ENCODE data around the gene SNRNP48. TPM values are rescaled to one million over a fixed set of nuclear protein-coding genes. Genes with fewer than 3 reads are reported as not detected.

The SNRNP48 gene, protein sequence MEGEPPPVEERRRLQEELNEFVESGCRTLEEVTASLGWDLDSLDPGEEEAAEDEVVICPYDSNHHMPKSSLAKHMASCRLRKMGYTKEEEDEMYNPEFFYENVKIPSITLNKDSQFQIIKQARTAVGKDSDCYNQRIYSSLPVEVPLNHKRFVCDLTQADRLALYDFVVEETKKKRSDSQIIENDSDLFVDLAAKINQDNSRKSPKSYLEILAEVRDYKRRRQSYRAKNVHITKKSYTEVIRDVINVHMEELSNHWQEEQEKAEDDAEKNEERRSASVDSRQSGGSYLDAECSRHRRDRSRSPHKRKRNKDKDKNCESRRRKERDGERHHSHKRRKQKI
- total RNA-seq = 14.6 TPM

DNA sequence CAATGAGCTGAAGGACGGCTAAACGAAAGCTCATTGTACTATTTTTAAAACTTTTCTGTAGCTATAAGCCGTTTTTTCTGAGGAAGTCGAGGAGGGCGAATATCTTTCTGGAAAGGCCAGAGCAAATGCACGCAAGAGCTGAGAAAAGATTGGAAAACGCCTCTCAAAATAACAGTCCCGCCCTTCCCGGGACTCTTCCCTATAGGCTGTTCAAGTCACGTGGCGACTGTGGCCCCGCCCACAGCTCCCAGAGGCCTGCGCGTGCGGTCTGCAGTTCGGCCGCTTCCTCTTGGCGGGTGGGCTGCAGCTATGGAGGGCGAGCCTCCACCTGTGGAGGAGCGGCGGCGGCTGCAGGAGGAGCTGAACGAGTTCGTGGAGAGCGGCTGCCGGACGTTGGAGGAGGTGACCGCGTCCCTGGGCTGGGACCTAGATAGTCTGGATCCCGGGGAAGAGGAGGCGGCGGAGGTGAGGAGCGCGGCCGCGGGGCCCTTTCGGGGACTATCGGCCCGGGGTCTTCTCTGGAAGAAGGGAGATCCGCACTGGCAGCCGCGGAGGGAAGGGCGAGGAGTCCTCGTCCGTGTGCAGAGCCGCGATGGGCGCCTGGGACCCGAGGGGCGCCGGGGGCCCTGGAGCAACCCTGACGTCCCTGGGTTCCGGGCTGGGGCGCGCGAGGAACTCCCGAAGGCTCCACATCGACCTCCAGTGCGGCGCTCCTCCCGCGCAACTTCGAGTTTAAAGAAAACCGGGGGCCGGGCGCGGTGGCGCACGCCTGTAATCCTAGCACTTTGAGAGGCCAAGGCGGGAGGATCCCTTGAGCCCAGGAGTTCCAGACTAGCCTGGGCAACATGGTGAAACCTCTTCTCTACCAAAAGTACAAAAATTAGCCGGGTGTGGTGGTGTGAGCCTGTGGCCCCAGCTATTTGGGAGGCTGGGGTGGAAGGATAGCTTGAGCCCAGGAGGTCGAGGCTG, at the start of gene SNRNP48:
Gene SNRNP48 (plus strand): TSS at position 250 of the 969 bp plus-strand sequence. CDS start 60 bp downstream, at position 310.
- DNase-seq (ENCODE audit: low spot score) (peak; percentile 98), ATAC-seq (peak; percentile 100)
- intact Hi-C loops (cut with DNase I) = no loop called here

DNA sequence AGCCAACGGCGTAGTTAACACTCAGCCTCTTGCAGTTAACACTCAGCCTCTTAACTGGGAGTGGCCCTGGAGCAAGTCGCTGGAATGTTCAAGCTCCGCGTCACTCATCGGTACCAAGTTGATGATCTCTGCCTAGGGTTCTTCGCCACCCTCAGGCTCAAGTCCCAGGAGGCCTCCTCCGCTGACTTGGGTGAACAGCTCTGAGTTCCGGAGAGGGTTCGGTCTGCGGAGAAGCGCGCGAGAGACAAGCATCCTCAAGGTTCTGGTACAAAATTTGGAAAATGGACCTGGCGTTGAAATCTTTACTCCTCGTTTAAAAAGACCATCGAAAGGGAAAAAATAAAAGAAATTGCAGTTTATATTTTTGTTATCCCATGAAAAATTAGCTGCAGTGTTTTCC, 49.4 kb upstream of the SNRNP48 start:
- ATAC-seq (no peak), DNase-seq (ENCODE audit: low spot score) (no peak)
- intact Hi-C loops (cut with DNase I) = no loop called here

DNA sequence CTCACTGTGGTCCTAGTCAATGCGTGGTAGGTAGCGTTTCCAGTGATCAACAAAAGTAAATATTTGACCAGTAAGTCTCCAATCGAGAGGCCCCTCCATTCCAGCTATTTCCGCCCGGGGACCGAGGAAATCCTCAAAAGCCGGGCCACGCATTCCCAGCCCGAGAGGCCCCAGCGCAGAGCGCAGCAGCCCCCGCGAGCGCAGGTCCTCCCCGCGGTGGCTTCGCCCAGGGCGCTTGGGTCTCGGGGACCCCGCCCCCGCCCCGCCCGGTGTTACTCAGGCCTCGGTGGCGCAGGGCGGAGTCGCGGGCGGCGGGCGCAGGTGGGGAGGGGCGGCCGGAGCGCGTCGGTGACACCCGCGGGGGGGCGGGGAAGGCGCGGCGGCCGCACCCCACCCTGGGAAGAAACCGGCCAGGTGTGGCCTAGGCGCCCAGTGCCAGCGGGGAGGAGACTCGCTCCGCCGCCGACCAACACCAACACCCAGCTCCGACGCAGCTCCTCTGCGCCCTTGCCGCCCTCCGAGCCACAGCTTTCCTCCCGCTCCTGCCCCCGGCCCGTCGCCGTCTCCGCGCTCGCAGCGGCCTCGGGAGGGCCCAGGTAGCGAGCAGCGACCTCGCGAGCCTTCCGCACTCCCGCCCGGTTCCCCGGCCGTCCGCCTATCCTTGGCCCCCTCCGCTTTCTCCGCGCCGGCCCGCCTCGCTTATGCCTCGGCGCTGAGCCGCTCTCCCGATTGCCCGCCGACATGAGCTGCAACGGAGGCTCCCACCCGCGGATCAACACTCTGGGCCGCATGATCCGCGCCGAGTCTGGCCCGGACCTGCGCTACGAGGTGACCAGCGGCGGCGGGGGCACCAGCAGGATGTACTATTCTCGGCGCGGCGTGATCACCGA, 48.6 kb upstream of the SNRNP48 start, which contains the start of gene DSP:
Gene DSP (plus strand): TSS at position 497 of the 890 bp plus-strand sequence. CDS start 245 bp downstream, at position 742.
- DNase-seq (ENCODE audit: low spot score) (no peak), ATAC-seq (peak; percentile 38)
- intact Hi-C loops (cut with DNase I) = no loop called here

DNA sequence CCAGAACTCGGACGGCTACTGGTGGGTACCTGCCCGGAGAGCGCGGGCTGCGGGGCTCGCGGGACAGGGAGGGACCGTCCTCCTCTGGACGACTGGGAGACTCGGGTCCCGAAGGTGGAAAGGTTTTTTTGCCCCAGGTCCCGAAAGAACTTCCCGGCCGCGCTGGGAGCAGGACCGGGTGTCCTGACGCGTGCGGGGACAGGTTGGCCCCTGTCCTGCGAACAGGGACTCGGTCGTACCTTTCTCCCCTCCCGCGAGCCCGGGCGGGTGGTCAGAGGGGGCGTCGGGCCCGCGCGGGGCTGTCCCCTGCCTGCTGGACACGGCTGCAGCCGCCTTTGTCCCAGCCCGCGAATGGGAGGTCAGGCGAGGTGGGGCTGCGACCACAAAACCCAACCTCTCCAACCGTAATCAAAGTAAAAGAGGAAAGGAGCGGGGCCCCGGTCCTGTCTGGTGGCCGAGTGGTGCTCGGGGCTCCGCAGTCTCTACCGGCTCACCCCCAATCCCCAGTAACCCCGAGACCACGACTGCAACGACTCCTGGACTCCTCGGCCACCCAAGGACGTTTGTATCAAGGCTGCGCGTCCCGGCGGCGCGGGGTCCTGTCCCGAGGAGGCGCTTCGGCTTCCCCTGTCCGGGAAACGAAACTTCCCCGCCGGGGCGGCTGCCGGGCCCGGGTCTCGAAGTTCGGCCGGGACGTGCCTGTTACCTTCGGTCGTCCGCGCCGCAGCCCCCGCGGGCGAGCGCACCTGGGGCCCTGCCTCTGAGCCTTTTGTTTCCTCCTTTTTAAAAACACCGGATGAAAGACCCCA, 47.7 kb upstream of the SNRNP48 start:
- no peak for DNase-seq (ENCODE audit: low spot score)
- intact Hi-C loops (cut with DNase I) = no loop called here
- ATAC-seq = peak; percentile 41

DNA sequence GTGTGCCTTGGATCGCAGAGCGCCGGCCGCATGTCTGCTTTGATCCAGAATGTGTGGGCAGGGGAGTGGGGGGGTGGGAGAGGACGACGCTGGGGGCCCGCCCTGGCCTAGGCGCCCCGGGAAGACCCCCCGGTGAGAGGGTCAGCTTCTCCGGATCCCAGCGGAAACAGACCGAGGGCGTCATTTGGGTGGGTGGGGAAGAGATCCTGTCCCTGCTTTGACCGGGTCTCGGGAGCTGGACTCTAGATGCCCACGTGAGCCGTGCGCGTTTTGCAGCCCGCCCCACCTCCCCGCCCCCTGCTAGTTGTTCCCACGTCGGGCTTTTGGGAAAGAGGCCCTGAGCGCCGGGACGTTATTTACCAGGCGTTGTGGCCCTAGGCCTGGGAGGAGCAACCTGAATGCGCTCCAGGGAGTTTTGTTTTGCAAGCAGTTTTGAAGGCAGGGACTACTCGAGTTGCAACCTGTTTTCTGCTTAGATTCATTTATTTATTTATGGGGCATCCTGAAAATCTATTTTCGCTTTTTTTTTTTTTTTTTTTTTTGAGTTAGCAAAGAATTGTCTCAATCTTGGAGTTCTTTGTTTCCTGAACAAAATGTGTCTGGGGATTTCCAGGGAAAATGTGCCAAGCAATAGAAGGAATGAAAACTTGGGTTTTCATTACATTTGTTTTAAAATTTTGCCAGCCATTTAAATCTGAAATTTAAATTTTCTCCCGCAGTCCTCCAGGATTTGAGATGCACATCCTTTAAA, 46.9 kb upstream of the SNRNP48 start:
- DNase-seq (ENCODE audit: low spot score) (no peak), ATAC-seq (peak; percentile 78)
- intact Hi-C loops (cut with DNase I) = no loop called here

DNA sequence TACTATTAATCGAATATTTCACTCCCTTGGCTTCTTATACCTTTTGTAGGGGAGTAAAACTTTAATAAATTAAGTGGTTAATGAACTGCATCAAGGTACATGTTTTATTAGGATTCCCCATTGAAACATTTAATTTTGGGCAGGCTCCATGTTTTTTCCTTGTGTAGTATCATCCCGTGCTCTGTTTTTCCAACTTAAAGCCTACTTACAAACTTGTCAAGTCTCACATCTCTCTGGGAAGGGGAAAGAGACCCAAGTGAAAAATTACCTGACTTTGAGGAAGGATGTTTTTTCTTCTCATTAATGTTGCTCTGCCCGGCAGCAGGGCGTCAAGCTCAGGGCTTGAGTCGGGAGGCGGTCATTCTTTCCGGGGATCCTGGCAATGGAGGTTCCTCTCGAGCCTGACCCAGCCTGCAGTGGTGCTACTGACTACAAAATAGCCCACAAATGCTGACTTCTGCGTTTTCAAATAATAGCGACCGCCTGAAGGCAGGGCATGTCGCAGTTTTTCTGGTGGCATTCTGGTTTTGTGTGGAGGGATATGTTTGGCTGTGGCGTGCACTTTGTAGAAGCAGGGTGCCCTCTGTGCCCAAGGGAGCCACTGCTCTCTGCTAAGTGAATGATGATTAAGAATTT, 46.1 kb upstream of the SNRNP48 start:
- intact Hi-C loops (cut with DNase I) = no loop called here
- ATAC-seq (peak; percentile 9), DNase-seq (ENCODE audit: low spot score) (no peak)

DNA sequence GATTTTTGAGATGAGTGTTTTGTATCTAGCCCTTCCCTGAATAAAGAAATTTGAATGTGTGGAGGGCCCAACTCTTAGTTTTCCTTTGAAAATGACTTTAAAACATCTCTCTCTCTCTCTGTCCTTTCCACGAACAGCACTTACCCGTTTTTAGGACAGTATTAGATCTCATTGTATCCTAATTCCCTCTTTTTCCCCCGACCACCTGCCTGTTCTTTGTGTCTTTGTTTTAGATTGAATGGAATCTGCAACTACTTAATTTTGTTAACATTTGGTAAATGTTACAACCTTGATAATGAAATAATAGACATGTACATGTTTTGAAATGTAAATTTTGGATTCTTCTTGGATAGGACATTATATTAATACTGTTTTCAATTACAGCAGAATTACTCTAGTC, 45.4 kb upstream of the SNRNP48 start:
- ATAC-seq (no peak), DNase-seq (ENCODE audit: low spot score) (no peak)
- intact Hi-C loops (cut with DNase I) = no loop called here

DNA sequence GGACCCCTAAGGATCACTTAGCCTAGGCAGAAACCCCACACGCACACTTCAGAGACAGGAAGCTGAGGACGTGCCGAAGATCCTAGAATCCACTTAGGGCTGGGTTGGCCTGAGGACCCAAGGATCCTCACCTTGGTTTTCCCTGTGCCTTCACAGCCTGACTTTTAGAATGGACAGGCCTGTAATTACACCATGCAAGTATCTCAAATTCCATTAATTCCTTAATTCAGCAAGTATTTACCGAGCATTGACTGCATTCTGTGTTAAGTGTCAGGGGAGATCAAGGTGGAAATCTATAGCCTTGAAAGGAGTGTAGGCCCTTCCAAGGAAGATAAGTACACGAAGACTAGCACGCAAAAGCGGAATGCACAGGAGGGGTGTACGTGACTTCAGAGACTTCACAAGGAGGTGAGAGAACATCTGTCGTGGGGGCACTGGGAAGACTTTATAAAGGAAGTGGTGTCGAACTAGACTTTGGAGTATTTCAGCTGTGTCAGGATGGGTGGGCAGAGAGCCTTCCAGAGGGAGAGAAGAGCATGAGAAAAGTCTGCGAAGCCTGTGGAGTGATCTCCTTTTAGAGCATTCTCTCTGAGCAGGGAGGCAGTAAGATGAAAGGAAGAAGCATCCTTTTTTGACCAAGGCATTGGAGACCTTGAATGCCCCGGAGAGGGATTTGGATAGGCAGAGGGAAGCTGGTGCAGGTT, 44.5 kb upstream of the SNRNP48 start:
- no peak for DNase-seq (ENCODE audit: low spot score)
- intact Hi-C loops (cut with DNase I) = no loop called here
- ATAC-seq = no peak

DNA sequence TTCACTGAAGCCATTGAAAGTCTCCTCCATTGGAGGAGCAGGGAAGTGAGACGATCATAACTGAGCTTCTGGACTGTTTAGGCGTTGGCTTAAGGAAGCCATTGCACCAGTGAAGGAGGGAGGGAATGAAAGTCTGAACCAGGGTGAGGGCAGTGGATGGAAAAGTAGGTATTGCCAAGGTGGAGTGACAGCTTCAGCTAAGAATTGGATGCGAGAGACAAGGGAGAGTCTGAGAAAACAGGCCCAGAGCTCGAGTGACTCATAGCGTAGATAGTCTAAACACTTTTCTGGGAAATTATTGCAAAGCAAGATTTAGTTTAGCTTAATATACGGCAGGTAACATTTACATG, 44.0 kb upstream of the SNRNP48 start:
- ATAC-seq (no peak), DNase-seq (ENCODE audit: low spot score) (no peak)
- intact Hi-C loops (cut with DNase I) = no loop called here

DNA sequence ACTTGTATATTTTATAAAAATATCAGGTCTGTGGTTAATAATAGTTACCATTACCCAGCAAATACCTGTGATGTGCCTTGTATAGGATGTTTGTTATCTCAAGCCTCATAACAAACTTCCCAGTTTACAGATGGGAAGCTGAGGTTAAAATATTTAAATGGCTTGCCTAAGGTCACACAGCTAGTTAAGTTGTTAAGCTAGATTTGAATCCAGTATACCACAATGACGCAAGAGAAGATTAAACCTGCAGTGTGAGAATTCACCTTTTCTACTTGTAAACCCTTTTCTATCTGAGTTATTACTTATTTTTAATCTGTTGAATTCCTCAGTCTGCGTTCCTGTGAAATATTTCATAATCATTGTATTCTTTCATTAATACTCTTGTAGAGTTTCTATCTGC, 43.6 kb upstream of the SNRNP48 start:
- no peak for DNase-seq (ENCODE audit: low spot score)
- intact Hi-C loops (cut with DNase I) = no loop called here
- ATAC-seq = no peak

DNA sequence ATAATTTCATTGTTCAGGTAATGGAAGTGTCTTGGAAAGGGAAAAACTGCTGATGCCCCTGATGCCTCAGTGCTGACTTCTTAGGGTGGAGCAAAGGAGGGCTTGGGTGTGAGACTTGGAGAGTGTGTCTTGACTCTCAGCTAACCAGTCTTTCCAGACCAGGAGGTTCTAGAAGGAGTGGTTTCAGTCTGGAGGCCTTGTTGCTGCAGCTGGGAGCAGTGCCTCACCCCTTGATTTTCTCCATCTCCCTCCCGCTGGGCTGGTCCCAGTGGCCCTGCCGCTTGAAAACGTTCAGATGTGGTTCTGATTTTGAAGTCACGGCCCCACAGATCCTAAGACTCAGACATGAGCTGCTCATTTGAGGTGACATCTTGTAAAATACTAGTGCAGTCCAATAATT, 43.1 kb upstream of the SNRNP48 start:
- no peak for ATAC-seq
- no peak for DNase-seq (ENCODE audit: low spot score)
- intact Hi-C loops (cut with DNase I) = no loop called here

DNA sequence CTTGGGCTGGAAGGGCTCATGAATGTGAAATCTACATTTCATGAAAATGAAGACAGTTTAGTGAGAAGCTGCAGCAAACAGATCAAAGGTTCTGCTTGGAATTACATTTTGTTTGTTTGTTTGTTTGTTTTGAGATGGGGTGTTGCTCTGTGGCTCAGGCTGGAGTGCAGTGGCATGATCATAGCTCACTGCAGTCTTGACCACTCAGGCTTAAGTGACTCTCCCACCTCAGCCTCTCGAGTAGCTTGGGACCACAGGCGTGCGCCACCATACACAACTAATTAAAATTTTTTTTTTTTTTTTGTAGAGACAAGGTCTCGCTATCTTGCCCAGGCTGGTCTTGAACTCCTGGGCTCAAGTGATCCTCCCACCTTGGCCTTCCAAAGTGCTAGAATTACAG, 42.7 kb upstream of the SNRNP48 start:
- intact Hi-C loops (cut with DNase I) = no loop called here
- DNase-seq (ENCODE audit: low spot score) (no peak), ATAC-seq (no peak)

DNA sequence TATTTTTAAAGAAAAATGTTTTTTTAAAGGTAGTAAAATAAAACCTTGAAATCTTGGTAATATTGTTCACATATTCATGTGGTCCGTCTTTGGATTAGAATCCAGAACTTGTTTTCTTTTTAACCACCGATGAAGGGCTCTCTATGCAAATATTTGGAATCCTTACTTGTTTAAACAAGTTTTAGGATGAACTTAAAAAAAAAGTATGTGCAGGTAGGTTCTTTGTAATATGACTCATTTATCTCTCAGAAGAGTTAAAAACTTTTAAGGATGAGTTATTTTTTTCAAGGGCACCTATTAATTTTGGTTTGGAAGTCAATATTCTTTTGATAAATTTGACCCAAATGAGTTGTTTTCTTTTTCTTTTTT, 39.6 kb upstream of the SNRNP48 start:
- intact Hi-C loops (cut with DNase I) = no loop called here
- ATAC-seq = no peak
- DNase-seq (ENCODE audit: low spot score) = no peak

DNA sequence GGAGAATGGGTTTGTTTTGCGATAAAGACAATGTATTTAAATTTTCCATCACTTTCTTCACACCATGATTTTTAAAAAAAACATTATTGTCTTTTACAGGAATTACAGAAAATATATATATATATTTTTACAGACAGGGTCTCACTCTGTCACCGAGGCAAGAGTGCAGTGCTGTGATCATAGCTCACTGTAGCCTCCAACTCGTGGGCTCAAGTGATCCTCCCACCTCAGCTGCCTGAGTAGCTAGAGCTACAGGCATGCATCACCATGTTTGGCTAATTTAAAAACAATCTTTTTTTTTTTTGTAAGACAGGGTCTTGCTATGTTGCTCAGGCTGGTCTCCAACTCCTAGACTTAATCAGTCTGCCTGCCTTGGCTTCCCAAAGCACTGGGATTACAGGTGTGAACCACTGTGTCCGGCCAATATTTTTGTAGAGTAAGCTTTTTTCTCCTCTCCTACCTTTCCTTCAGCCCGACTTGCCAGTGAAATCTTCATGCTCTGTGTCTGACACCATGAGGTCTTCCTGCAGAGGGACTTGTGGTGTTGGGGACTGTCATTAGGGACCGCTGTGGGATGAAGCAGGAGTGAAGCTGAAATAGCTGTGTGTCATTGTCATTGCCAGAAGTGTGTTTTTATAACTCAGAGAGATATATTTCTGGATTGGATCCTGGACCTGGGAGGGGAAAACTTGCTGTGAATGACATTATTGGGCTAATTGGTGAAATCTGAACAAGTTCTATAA, 35.3 kb upstream of the SNRNP48 start:
- DNase-seq (ENCODE audit: low spot score) (no peak), ATAC-seq (no peak)
- intact Hi-C loops (cut with DNase I) = no loop called here

DNA sequence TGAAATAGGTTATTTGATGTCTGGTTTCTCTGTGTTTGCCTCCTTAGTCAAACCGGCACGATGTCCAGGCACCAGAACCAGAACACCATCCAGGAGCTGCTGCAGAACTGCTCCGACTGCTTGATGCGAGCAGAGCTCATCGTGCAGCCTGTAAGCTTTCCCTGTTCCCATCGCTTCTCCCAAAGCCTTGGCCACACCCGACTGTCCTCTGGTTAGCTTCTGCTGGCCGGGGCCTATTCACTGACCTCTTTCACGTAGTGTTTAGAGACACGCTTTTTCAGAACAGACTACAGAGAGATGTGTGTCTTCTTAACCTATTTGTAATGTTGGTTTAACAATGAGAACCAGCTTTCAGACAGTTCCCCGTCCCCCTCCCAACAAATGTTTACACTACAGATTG, 34.3 kb upstream of the SNRNP48 start:
- intact Hi-C loops (cut with DNase I) = no loop called here

More for the DNA sequence above, 34.3 kb upstream of the SNRNP48 start:
- ATAC-seq (no peak), DNase-seq (ENCODE audit: low spot score) (no peak)

Measured in sciatic nerve (tissue), 2 donors.